ENCODE data around the gene AKT3.

The AKT3 gene

DNA sequence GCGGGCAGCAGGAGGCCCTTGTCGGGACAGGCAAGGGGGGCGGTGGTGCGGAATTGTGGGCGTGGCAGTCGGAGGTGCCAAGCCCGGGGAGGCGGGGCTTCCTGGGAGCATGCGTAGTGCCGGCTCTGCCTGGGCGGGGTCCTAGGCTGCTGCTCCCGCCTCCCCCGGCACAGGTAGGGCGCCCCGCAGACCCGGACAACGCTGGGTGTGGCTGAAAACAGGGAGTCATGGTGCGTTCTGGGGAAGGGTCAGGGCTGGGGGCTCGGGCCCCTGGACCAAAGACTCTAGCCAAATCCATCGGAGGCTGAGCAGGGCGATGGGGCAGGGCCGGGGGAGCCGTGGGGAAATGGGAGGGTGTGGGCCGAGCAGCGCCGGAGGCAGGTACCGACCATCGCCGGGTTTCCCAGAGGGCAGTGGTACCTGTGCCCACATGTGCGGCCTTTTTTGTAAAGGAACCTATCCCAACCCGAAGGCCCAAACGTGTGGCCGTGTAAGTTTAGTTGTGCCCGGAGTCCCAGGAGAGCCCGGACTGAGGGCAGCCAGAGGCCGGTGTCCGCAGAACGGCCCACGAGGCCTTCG is 362.3 kb downstream of the AKT3 start:
- DNase-seq (ENCODE audit: low spot score): peak; percentile 60

DNA sequence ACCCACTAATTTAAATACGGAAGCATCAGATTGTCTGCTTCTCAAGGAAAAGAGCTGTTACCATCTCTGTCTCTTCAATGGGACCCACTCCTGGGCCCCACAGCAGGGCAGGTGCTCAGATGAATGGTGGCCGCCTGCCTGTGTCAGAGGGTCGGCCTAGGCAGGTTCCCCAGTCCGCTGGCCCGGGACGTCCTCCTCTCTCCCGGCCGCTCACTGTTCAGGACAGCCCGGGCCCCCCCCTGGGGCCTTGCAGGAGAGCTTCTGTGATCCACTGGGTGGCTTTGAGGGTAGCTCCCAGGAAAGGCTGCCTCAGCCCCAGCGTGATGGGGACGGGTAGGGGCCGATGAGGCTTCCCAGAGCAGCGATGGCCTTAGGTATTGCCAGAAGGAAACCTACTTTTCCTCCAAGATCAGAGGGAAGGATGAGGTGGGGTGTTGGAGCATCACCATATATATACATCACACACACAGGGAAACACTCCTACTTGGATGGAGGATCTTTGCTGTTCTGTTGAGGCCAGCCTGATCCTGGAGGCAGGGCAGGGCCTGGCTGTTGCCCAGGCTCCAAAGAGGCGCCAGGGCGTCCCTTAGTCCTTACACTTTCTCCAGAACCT is 362.9 kb downstream of the AKT3 start:
- no peak for DNase-seq (ENCODE audit: low spot score)

DNA sequence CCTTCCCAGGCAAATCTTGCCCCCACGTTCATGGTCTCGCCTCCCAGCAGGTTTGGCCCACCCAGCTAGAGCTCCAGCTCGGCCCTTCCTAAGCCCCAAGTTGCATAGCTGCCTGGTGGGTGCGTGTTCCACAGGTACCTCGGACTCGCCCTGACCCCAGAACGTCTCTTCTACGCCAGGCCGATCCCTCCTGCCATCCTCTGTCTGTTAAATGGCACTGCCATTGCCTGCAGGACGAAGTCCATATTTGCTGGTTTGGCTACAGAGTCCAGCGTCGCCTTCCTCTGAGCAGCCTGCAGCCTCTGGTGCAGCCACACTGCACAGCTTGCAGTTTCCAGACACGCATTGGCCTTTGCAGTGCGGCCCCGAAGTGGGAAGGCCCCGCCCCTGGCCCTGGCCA is 366.1 kb downstream of the AKT3 start:
- no peak for DNase-seq (ENCODE audit: low spot score)

DNA sequence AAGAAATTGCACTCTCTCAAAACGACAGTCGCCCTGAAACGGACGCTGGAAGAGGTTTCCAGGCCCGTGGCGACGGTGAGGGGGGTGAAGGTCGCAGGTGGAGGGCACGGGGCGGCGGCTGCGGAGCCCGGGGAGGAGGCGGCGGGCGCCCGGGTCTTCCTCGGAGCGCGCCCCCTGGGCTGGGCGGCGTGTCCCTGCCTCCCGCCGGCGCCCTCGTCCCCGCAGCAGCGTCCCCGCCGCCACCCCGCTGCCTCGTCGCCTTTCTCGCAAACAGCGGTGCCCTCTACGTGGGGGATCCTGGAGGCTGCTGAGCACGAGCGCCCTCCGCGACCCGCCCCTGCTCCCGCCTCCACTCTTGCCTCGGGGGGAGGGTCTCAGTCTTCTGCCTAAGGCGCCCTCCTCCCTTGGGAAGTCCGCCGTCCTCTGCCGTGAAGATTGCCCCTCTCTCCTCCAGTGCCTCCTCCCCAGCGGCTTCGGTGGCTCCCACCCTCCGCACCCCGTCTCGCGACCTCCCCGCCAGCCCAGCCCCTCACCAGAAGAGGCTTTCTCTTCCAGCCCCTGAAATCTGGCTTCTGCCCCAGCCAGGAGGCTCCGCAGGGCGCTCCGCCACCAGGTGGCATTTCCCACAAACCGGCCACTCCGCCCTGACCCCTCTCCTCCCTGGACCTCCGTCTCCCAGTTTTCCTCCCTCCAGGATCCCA is 366.8 kb downstream of the AKT3 start:
- peak; percentile 69 for DNase-seq (ENCODE audit: low spot score)

DNA sequence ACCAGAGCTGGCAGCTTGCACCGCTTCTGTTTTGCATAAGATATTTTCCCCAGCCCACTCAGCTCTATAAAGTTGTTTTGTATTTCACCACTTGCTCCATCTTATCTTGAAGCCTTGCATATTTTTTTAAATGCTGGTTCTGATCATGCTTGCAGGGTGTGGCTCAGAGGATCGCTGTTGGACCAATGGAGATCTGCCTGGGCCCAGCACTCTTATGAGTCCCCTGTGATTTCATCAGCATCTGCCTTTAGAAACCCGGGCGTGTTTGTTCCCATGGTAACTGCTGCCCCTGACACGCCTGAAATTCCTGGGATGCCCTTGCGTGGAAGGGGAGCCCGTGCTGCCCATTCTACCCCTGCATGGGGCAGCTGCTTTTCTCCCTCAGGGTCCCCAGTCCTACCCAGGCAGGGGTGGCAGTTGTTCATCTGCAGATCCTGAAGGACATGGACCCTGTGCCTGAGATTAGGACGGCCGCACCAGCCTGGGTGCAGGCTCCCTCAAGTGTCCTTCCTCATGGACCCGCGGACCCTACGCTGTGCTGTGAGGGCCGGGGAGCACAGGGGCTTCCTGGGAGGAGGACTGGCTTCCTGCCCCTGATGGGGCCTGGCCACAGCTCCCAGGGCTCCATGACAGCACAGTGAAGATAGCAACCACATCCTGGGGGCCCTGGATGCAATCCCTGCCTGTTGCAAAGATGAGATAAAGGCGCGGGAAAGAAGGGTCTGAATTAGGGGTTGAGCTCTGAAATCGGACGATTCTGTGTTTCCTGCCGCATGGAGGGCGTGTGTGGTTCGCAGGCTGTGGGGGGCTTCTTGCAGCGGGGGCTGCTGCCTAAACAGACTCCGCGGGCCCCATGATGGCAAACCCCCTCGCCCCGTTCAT is 367.7 kb downstream of the AKT3 start:
- no peak for DNase-seq (ENCODE audit: low spot score)

DNA sequence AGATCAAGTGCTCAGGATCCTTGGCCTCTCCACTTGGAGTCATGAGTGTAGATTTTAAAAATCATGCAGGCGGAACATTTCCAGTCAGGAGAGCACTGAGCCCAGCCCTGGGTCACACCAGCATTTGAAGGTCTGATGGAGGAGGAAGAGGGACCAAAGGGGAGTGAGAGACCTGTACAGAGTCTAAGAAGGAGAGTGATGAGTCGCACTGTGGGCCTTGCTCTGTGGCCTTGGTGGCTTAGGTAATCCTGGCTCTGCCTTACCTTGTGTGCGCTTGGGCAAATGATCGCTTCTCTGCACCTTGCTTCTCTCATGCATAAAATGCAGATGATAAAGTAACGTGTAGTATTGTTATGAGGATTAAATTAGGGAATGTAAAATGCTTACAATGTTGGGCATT is 368.9 kb downstream of the AKT3 start:
- no peak for DNase-seq (ENCODE audit: low spot score)

DNA sequence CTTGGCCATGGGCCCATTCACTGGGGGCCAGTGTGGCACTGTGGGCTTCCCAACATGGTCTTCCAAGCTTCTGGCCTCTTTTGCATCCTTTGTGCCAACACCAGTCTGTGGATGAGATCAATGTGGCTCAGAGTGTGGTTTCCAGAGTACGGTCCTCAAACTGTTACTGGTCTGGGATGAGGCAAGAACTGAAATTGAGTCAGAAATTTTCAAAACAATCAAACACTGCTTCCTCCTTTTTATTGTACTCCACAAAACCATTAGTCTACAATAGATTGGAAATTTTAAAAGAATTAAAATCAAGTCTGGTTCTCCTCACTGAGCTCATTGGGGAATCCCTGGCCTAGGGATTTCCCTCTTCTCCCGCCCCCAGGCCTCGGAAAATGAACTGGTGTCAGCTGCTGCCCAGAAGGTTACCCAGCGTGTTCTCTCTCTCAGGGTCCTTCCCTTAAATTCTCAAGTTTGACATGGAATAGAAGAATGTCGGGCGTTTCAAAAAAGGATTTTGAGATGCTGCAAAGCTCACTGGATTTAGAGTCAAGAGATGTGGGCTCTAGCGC is 372.2 kb downstream of the AKT3 start:
- no peak for DNase-seq (ENCODE audit: low spot score)

DNA sequence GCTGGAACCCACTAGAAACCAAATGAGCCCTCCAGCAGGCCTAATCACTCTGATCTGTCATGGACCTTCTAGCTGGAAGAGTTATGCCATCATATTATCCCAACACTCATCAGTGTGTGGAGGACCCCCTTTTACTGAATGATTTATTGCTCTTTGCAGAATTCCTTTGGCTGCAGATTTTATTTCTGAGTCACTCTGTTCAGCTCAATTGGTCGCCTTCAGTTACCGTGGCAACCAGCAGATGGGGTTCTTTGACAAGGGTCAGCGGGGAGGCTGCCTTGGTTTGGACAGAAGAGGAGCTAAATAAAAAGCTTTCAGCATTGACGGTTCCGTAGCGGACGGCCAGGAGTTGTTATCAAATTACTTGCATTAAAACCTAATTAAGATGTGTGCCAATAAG is 374.1 kb downstream of the AKT3 start:
- DNase-seq (ENCODE audit: low spot score): peak; percentile 66

DNA sequence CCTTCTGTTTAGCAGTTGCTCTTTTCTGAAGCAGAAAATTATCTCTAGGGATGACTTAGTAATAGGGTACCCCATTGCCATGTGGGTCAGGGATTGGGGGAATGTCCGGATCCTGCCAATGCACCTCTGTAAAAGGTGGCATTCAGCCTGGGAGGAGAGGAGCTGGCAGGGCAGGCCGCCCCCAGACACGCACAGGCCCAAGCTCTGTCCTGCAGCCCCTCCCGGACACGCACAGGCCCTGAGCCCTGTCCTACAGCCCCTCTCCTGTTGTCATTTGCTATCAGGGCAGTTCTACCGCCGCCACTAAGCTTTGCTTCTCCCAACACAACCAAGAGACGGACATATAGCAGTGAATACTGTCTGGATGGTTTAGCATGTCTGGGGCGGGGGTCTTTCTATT is 375.1 kb downstream of the AKT3 start:
- DNase-seq (ENCODE audit: low spot score): no peak

DNA sequence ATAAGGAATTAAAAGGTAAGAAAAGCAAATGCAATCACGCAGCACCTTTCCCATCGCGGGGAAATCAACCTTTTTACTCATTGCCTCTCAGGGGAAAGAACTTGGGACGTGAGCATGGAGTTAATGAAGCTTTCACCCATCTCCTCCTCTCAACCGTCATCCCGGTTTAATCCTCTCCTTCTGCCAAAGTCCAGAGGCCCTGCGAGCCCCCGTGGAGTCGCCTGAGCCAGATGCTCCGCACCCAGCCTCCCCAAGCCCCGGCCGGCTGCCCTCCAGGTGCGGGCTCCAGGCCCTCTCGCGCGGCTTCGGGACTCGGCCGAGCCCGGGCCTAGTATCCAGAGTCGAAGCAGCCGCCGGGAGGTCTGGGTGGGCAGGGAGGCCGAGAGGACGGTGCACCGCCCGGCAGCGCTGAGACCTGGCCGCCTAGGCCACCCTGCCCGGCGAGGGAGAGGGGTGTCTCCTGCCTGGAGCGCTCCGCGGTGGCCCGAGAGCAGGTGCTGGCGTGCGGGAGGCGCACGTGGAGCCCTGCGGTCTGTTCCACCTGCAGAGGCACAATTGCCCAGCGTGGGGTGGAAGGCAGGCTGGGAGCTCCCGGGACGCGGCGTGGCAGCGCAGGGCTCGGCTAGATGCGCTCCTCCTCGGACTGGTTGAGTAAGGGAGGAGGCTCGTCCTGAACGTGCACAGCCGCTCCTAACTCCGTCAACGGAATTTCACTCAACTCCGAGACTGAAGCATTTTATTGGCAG is 375.7 kb downstream of the AKT3 start:
- peak; percentile 41 for DNase-seq (ENCODE audit: low spot score)

DNA sequence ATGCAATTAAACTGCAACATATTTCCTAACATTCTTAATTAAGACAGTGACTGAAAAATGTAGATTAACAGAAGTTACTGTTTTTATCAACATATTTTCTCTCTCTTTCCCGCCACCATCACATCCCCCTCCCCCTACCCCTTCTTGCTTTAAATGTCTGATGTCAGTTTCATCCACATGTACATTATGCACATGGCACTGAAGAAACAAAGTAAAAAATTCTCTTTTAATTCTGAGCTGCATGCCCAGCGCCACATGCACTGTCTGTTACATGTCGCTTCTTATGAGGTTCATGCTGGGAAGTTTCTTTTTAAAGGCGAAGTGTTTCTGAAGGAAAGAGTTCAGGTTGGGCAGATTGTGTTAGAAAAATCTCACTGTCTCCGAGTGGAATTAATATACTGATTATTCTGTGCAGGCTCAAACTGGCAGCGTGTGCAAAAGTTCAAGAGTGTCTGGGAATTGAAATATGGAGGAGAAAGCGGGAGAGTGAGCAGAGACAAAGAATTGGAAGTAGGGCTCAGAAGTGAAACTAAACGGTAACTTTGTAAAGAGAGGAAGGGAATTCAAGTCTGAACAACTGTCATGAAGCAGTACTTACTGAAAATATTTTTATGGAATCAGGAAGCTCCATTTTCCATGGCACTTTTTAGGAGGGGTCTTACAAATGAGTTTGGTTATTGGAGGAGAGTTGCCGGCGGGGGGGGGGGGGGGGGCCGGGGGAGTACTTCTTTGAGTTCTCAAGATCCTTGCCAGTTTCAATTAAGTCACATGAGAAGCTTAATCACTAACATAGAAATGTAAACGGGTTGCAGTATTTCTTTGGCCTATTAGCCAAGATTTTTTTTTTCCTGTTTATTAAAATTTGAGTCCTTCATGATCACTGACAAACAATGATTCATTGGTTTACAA is 376.6 kb downstream of the AKT3 start:
- DNase-seq (ENCODE audit: low spot score): no peak

DNA sequence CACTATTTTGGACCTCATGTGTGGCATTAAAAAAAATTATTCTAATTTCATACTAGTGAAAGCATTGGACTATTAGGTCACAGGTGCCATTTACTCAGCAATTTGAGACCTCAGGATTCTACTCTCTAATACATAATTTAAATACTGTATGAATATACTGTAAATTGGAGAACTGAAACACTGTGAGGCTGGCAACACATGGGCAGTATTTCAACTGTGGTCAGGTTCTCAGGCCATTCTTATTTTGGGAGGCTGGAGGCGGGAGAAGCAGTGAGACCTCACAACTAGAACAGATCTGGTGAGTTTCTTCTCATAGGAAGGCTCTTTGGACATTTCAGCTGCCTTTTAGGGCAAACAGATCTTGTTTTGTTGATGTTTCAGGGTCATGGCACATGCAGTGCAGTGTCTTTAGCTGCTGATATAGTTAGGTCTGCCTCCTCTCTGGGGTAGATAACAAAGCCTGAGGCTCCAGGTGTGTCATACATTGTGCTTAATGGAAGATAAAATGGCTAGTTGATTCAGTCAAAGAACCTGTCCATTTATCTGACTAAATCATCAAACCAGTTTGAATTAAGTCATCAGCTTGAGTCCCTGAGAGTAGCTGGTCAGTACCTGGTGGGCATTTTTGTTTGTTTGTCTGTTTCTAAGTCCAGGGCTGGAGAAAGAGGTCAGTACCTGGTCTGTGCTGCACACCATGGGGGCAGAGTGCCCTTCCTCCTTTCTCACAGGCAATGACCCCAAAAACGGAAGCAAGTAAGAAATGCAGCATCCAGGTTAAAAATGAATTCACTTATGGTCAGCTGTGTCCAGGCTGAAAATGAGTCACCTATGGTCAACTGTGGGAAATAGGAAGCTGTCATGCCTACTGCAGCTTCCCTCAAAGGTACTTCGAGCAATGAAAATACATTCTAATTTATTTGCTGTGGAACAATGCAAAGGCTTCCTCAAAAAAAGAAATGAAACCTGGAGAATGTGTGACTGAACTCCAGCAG is 378.0 kb downstream of the AKT3 start:
- DNase-seq (ENCODE audit: low spot score): no peak

DNA sequence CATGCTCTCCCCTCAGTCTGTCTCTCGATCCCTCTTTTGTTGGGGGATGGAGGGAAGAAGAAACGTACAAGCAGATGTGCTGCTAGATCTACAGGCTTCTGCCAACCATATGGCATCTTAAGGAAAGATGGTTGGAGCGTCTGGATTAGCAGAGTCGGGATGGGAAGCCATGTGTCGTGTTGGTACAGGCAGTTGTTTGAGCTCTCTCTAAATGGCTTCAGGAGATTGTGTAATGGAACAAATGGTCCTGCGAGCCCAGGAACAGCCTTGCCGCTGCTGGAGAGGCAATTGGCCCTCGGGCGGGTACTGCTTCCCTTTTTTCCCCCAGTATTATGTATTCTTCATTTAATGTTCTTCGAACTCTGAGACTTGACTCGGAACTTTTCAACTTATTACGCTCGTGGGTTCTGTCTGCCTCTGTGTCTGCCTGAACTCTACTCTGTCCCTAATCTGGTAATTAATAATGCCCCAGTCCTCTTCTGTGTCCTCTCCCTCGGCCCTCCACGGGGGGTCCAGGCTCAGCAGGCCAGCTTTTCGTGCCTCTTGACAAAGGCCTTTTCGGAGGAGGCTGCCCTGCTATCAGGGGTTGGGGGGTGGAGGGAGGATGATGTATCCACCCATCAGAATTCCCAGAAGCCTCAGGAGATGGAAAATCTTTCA is 378.9 kb downstream of the AKT3 start:
- DNase-seq (ENCODE audit: low spot score): no peak

DNA sequence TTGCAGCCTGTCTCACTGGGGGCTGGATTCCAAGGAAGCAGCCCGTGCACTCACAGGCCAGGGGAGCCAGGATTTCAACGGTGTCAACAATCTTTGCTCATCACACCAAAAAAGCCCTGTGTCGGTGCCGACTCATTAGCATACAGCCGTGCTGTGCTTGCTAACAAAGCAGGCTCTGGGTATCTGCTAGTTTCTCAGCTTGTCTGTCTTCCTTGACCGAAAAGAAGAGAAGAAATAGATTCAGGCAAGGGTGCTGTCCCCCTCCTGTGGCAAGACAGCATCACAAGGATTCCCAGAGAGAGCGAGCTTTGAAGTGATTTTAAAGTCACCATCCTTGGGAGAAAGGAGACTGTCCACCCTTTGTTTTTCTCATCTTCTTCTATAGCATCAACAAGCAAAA is 379.5 kb downstream of the AKT3 start:
- DNase-seq (ENCODE audit: low spot score): no peak

DNA sequence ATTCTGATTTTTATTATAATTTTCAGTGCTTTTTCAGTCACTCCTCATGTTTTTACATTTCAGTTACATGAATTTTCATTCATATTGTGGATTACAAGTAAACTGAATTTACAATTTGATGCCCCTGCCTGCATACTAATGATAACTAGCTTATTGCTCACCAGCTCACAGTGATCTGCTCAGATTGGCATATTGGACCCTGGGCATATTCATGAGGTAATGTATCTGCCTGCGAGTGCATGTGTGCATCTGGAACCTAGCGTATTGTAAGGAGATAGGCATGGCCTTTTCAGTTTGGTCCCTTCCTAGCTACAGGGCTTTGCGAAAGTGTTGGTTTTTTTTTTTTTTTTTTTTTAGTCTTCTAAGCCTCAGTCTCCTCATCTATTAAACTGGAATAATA is 380.5 kb downstream of the AKT3 start:
- no peak for DNase-seq (ENCODE audit: low spot score)

DNA sequence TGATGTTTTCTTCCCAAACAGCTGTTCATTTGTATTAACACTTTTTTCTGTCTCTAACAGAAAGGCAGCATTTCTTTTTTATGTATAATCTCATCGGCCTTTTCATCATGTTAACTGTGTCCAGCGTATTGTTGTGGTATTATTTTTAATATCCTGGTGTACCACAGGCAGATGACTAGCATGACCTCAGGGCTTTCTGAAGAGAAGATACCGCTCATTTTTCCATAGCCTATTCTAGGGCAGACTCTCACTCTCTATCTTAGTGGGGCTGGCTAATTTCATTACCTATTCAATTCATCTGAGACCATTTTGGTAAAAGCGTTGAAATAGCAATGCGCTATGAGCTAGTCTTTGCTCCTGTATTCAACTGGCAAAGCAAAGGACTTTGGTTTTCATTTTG is 384.3 kb downstream of the AKT3 start:
- DNase-seq (ENCODE audit: low spot score): no peak

DNA sequence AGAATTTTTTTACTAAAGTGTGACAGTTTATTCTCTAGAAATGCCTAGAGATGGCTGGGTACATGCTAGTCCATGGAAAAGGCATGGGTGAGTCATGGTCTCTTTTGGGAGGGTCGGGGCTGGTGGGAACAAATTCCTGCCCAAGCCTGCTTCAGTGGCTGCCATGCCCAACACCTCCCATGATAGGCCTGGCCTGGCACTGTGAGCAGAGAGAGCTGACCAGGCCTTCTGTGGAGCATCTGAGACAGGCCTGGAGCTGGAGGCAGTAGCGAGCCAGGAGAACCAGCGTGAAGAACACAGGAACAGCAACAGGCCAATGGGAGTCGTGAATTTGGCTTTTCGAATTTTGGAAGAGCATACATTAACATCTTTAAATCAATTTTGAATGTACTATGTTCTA is 385.0 kb downstream of the AKT3 start:
- DNase-seq (ENCODE audit: low spot score): no peak

DNA sequence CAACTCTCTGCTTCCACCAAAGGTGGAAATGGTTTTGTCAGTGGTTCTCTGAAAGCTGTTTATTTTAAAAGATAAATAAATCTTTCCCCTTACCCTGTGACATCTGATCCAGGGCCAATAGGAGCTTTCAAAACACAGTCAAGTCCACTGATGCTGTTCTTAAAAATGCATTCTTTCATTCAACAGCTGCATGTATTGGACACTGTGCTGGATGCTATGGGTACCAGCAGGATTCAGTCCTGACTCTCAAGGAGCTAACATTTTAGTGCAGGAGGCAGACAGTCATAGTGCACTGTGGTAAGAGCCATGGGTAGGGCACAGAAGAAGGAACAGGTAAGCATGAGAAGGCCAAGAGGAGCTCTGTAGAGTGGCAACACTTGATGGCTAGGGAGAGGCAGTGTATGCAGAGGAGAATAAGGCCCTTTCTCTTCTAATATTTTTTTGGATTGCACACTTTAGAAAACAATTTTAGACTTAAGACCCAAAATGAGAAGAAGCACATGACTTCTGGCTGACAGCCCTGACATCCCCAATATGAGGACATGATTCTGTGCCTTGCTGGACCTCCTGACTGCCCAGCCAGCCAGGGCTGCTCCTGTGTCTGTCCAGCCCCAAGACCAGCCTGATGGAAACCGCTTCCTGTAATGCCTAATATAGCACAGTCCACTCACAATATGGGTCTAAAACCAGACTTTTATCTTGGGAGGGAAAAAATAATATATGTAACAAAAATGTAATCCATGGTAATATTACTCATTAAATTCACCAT is 386.9 kb downstream of the AKT3 start:
- DNase-seq (ENCODE audit: low spot score): no peak
